Stimulated activated CD4-positive, alpha-beta T cell treated with anti-CD3 and anti-CD28 coated beads, TNF-alpha, amount 100 ng/mL, for 4 hours (primary cell): ENCODE results near the gene GLOD4.
A peak's percentile ranks its signal among the peaks of the same experiment; 100 is the strongest.
"Not testable (repeated sequence)": the region's sequence is repeated elsewhere in the genome, so short reads cannot be mapped to it uniquely, and the experiment has no call there.

Experiments used
- DNase-seq, 3 experiments: peaks; one replicate each; pipeline ENCODE4 v3.0.0-alpha.2; 2020; ENCODE audit warnings: low read depth in 3 of 3

GLOD4 gene

DNA sequence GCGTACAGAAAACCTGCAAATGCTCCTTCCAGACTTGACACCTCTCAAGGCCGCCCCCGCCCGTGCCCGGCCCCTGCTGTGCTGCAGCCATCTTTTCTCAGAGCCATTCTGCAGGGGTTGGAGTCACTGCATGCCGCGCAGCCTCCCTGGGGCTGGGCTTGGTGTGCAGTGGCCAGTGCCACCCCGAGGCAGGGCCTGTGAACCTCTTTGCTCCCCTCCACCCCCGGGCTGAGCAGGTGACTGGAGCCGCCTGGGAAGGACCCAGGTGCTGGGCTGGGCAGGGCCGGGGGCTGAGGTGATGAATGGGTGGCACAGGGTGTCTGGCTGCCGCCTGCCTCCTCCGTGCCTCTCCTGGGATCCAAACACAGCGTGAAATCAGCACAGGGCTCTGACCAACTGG lies 20.4 kb upstream of the GLOD4 start:
- DNase-seq = no peak

DNA sequence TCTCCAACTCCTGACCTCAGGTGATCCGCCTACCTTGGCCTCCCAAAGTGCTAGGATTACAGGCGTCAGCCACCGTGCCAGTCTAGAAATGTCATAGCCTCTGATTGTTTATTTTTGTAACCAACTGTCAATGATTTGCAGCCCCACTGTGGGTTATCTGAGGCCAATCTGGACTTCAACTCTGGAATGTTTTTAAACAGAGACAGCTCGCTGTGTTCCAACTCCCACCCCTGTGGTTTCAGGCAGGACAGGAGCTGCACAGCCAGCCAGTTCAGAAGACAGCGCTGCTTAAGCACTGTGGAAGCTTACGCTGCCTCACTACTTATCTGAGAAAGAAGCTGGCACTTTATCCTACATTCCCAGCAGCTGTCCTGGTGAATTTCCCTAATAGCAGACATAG lies 19.6 kb upstream of the GLOD4 start:
- DNase-seq = no peak

DNA sequence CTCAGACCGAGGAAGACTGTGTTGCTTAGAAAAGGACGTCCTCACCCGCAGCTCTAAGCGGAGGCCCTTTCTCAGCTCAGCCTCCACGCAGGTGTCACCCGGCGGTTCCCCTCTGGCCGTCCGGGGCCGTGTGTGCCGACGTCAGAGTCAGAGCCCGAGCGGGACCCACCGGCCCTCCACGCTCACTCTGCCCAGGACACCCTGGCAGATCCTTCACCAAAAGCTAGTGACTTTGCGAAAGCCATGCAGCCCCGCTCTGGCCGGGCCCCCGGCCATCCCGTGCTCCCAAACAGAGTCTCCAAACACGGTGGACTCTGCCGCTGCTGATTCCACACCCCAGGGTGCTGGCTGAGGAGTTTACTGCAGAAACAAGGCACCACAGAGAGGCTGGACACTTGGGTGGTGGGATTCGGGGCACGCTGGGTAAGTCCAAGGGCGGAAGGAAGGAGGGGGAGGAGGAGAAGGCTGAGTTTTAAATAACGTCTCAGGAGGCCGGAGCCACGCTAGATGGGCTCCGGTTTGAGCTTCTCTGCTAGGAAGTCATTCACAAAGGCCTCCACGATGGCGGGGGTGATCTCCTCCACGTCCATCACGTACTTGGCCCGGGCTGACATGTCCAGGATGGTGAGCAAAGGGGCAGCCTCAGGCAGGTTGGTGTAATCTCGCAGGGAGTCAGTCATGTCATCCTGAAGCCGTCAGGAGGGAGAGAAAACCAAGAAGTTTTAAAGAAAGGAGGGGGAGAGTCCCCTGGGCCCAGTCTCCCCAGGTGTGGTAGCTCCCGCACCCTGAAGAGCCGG lies 18.6 kb upstream of the GLOD4 start:
- DNase-seq = no peak

DNA sequence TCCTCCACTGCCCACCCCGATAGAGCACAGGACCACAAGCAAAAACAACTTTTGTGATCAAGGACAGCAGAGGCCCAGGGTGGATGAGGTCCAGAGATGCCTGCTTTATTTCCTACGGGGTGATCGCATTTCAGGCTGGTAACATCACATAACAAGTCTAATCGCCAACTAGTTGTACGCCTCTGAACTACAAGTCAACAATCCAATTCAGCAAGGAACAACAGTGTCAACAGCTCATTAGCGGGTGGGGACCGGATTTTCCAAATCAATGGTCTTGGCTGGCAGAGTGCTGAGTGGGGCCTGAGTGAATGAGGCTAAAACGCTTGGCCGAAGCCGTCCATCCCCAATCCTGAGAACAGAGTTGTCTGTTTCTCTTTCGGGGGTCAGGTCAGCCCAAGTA lies 17.2 kb upstream of the GLOD4 start:
- no peak for DNase-seq

DNA sequence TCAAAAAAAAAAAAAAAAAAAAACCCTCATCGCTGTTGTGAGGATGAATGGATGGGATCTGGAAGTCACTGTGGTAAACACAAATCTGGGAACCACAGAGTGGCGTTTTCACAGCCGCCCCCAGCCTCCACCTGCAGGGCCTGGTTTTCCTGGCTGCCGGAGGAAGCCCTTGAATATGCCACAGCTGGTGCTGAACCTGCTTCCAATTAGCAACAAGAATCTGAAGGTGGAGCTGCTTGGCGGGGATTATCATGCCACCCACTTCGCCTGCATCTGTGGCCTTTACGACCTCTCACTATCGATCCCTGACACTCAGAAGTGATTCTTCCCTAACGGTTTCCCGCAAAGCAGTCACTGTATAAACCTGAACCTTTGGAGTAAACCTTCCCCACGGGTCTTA lies 16.2 kb upstream of the GLOD4 start:
- no peak for DNase-seq

DNA sequence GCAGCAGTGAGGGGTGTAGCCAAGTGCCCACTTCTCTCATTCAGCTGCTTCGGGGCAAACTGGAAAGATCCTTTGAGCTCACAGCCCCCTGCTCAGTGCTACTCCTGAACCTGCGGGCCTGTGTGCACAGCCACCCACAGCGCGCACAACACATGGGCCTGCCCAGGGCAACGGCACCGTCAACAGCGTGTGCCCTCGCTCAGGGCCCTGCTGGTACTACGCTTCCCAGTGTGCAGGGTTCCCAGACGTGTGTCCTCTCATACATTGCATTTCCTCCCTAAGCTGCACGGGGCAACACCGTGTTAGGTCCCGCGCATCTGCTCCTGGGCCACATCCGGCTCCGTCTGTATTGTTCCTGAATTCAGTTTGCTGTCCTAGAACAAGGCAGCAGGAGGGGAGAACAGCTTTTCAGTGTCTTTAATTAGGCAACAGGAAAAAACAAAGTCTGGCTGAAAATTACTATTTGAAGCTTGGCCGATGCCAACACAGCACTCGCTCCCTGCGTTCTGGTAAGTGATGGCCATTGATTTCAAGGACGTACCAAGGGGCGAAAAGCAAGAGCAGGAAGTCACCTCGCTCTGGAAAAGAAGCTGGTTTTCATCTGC lies 15.3 kb upstream of the GLOD4 start:
- no peak for DNase-seq

DNA sequence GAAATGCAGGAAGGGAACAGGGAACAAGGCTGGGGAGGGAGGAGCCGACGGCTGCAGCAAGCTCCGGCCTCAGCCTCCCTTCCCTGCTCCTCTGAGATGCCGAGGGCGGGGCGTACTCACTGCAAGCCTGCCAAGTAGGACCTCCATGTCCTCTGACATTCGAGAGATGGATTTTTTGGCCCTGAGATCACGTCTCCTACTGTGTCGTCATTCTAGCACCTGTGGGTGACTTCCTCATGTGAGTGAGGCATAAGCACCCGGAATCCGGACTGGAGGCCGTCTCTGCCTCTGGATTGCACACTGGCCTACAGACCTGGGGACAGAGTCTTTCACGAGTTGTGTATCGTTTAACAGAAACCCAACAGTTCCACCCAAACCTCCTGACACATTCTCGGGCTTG lies 14.5 kb upstream of the GLOD4 start:
- DNase-seq = no peak

DNA sequence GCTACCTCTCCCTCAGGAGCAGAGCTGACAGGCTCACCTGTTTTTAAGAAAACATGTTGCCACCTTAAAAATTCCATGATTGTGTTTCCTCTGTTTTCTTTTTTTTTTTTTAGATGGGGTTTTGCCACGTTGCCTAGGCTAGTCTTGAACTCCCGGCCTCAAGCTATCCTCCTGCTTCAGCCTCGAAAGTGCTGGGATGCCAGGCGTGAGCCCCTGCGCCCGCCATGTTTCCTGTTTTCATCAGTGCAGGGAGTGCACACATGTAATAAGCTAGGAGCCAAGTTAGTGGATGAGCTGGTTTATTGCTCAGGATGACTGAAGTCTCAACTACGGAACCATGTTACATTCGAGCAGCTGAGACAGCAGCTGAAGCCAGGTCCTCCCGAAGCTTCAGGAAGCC lies 13.6 kb upstream of the GLOD4 start:
- no peak for DNase-seq

DNA sequence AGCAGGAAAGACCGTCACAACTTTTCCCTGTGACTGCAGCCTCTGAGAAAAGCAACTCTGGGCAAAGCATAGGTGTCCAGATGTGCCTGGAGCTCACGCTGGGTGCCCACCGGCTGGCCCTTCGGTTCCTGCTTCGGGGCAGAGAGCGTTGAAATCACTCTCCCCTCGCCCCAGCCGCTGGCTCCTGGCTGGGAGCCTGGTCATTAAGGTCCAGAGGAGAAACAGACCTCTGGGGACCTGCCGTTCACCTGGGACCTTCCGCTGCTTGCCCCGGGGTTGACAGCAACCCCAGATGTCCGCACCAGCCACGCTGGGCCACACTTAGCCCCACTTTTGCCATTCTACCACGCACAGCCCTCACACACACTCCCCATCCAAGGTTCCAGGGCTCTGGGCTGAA lies 13.2 kb upstream of the GLOD4 start:
- no peak for DNase-seq

DNA sequence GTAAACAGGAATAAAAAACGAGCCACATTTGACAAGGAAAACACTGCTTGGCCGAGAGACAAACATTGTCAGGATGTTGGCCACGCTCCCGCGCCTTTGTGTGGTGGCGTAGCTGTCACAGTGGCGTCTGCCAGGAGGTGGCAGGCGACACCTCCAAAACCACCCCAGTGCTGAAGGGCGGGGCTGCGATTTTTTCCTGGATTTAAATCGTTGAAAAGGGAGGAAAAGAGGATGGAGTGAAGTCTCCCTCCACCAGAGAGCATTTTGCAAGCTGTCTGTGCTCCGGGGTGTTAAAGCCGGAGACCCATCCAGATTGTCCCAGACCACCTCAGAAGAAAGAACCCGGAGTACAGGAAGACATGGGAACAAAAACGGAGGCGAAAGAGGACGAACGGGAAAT lies 12.8 kb upstream of the GLOD4 start:
- peak in 1 of 3 experiments; percentile 10 for DNase-seq

DNA sequence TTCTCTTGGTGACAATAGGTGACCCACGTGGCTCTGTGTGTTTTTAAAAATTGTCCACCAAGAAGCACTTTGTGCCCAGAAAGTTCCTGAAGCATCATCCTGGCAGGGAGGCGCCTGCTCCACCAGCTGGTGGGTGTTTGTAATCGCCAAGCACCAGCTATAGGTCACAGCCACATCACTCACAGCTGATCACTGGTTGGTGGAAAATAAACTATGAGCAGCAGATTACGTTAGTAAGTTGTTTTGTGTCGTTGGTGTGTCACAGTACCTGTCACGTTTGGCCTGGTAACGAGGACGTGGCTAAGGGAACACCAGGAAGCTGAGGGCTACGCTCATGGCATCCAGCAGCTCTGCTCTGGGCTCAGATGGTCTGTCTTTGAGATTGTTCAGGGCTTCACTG lies 10.2 kb upstream of the GLOD4 start:
- DNase-seq = no peak

DNA sequence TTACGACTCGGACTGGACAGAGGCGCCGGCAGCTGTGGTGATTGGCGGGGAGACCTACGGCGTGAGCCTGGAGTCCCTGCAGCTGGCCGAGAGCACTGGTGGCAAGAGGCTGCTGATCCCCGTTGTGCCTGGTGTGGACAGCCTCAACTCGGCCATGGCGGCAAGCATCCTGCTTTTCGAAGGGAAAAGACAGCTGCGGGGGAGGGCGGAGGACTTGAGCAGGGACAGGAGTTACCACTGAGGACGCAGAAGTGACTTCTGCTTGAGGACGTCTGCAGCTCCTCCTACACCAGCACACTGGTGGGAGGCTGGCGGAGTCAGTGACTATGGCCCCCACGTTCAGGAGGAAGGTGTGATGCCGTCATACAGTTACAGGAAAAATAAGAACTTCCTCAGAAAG lies 9.7 kb upstream of the GLOD4 start:
- DNase-seq = no peak

DNA sequence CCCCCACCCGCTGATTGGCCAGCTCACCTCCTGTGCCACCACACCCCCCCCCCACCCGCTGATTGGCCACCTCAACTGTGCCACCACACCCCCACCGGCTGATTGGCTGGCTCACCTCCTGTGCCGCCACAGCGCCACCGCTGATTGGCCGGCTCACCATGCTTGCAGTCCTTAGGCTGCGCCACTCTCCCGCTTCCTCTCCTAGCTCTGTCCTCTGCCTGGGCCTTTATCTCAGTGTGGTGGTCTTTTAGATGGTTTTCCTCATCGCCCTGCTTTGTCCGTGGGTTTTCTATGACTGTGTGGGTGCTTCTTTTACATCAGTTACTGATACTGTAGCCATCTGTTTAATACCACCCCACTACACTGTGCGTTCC lies 8.8 kb upstream of the GLOD4 start:
- not testable (repeated sequence) for DNase-seq

DNA sequence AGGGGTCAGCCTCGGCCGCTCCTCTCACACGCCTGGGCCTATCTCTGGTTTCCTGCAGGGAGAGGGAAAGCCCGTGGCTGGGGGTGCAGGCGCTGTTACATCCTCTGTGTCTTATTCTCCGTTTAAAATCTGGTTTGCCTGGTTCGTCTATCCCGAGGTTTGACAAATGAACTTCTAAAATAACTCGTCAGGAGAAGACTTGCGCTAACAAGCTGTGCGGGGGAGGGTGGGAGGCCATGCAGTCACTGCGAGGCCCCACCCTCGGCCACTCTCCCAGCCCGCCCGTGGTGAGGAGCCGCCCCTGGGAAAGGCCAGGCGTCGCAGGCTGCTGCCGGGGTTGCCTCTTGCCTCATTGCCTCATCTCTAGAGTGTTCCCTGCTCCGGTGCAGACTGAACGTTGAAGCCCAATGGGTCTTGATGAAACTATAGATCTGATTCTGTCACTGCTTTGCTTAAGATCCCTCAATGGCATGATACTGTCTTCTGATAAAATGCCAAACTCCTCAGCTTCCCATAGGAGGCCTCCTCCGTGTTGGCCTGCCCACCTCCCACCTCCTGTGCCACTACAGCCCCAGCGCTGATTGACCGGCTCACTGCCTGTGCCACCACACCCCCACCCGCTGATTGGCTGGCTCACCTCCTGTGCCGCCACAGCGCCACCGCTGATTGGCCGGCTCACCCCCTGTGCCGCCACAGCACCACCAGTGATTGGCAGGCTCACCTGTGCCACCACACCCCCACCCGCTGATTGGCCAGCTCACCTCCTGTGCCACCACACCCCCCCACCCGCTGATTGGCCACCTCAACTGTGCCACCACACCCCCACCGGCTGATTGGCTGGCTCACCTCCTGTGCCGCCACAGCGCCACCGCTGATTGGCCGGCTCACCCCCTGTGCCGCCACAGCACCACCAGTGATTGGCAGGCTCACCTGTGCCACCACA lies 8.1 kb upstream of the GLOD4 start:
- DNase-seq = not testable (repeated sequence)

DNA sequence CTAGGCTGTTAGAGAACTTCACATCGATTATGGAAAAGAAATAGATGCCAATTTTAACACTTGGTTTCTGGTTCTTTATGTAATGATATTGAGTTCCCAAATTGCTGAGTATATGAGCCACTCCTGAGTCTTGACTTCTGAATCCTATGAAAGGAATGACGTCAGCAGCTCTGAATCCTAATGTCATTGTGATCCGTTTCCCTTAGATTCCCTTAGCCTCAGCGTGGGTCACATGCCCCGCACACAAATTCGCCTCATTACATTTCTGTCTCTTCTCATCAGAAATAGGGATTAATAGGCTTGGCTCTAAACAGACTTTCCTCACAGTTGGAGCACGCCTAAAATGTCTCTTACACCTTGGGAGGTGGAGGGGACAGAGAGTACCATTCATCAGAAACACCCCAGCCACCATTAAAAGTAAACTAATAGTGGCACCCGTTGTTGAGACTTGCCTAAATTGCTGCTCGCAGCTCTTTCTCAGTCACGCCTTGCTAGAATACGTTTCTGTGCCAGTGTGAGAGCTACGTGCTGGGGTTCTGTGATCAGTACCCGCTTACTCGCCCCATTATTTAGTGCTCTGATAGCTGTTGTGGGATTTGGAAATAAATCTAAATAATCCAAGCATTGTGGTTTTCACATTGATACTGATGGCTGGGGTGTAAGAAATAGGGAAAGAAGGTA lies 7.2 kb upstream of the GLOD4 start:
- no peak for DNase-seq

DNA sequence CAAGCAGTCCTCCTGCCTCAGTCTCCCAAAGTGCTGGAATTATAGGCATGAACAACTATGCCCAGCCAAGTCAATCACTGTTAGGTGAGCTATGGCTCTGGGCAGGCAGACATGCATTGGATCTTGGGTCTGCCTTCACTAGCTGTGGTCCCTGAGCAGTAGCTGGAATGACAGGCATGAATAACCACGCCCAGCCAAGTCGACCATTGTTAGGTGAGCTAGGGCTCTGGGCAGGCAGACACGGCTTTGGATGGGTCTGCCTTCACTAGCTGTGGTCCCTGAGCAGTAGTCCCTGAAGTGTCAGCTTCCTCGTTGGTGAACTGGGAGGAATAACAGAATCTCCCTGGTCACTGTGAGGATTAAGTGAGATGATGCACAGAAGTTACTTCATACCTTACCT lies 6.5 kb upstream of the GLOD4 start:
- no peak for DNase-seq

DNA sequence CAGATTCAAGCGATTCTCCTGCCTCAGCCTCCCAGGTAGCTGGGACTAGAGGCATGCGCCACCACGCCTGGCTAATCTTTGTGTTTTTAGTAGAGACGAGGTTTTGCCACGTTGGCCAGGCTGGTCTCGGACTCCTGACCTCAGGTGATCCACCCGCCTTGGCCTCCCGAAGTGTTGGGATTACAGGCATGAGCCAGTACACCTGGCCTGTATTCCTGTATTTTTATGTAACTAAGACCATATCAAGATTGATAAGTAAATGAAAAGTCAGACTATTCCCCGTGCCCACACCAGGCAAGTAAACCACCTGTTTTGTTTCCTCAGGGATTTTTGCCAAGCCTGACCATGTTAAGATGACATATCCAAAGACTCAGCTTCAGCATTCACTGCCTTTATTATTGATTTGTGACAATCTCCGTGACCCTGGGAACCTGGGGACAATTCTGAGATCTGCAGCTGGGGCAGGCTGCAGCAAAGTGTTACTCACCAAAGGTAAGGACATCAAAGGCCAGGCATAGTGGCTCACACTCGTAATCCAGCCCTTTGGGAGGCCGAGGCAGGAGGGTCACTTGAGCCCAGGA lies 5.7 kb upstream of the GLOD4 start:
- DNase-seq = no peak

DNA sequence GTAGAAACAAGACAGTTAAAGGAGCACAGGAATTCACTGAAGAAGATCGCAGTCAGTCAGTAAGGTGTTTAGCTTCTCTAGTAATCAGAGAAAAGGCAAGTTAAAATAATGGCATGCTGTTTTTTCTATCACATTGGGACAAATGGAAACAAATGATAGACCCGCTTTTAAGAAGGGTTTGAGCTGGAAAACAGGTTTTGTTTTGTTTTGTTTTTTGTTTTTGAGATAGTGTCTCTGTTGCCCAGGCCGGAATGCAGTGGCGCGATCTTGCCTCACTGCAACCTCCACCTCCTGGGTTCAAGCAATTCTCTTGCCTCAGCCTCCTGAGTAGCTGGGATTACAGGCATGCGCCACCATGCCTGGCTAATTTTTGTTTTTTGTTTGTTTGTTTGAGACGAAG lies 3.8 kb upstream of the GLOD4 start:
- DNase-seq = not testable (repeated sequence)

DNA sequence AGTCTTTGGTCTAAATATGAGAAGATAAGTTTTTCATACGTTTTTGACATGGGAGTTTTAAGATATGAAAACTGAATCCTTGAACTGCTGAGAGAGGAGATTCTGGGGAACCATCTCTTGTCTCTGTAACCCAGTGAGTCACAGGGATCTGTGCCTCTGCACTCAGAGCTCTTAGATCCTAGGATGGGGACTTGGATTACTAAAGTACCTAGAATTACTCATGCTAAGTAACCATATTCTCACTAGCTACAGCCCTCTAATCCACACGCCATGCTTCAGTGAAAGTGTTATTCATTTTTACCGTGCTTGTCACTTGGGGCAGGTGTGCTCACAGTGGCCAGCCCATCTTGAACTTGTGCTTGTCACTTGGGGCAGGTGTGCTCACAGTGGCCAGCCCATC lies 2.1 kb upstream of the GLOD4 start:
- no peak for DNase-seq

DNA sequence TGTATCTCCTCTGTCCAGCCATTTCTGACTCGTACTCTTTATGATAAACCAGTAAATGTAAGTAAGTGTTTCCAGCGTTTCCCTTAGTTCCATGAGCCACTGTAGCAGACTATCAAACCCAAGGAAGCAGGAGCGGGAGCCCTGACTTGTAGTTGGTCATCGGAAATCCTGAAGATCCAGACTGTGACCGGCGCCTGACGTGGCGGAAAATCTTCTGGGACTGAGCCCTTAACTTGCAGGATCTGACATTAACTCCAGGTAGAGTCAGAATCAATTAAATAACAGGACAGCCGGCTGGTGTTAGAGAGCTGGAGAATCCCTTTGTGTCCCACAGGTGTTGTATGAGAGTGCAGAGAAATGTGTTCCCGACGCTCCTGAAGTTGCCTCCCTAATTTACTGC lies 4.0 kb downstream of the GLOD4 start:
- DNase-seq = no peak

DNA sequence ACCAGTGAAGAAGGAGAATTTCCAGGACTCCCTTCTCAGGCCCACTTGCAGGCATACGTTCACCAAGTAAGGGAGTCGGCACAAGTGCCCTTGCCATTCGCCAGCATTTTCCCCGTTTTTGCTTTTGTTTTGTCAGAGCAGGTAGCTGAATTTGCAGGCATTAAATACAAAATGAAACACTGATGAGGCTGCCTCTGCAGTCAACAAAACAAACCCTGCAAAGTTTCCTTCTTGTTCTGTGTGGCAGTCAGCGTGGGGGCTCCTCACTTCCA lies 7.8 kb downstream of the GLOD4 start:
- no peak for DNase-seq
